ENCODE data around the gene MSH4.
A peak's percentile ranks its signal among the peaks of the same experiment; 100 is the strongest.
"Not testable (repeated sequence)": the region's sequence is repeated elsewhere in the genome, so short reads cannot be mapped to it uniquely, and the experiment has no call there.

MSH4 gene

GRCh38 chr1:75796376-75797272 lies at the start of gene MSH4:
Gene MSH4 (plus strand): TSS chr1:75796882. CDS start chr1:75796986, 104 bp downstream.
- no peak for DNase-seq (ENCODE audit: low read depth)

GRCh38 chr1:75757210-75757609 lies 39.5 kb upstream of the MSH4 start:
- DNase-seq (ENCODE audit: low read depth) = not testable (repeated sequence)

DNA sequence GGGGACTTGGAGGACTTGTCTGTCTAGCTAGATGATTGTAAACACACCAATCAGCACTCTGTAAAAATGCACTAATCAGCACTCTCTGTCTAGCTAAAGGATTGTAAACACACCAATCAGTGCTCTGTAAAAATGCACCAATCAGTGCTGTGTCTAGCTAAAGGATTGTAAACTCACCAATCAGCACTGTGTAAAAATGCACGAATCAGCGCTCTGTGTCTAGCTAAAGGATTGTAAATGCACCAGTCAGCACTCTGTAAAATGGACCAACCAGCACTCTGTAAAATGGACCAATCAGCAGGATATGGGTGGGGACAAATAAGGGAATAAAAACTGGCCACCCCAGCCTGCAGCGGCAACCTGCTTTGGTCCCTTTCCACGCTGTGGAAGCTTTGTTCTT lies 38.1 kb upstream of the MSH4 start:
- DNase-seq (ENCODE audit: low read depth) = not testable (repeated sequence)

DNA sequence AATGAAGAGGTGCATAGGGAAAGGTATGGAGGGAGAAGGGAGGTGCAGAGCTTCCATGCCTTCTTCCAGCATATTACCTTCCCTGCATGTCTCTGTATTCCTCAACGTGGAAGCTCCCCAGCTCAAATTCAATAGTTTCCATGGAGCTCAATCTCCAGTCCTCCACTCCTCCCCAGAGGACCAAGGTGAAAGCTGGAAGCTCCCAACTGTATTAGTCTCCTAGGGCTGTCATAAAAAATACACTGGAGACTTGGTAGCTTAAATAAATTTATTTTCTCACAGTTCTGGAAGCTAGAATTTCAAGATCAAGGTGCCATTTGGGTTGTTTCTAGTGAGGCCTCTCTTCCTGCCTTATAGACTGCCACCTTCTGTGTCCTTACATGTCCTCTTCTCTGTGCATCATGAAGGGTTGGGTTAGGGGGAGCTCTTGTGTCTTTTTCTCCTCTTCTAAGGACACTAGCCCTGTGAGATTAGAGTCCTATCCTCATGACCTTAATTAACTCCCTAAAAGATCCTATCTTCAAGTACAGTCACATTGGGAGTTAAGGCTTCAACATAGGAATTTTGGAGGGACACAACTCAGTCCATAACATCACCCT lies 32.5 kb upstream of the MSH4 start:
- DNase-seq (ENCODE audit: low read depth) = no peak

DNA sequence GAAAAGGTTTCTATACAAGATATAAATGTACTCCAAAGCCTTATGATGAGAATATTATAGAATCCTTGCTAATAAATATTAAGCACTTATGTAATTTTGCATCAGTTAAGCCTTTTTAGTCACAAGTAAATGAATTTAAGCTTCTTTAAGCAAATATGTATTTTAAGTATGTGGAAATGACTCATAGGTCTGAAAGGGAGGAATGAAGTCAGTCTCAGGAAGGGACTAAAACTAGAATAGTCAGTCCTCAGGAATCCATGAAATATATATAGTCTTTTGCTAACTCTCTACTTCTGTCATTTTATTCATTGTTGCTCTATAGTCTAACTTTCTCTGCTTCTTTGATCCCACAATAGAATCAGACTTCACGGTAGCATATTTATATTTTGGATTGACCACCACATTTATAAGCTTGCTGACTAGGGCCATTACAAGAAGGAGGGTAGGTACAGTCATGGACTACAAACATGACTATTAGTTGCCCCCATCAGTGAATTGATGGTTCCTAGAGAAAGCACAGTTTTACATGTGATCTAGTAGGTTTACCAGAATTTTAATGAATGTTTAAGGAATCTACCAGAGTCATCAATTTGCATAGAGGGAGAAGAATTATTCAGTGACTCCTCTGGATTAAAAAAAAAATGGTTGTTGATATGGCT lies 30.9 kb upstream of the MSH4 start:
- DNase-seq (ENCODE audit: low read depth) = no peak

DNA sequence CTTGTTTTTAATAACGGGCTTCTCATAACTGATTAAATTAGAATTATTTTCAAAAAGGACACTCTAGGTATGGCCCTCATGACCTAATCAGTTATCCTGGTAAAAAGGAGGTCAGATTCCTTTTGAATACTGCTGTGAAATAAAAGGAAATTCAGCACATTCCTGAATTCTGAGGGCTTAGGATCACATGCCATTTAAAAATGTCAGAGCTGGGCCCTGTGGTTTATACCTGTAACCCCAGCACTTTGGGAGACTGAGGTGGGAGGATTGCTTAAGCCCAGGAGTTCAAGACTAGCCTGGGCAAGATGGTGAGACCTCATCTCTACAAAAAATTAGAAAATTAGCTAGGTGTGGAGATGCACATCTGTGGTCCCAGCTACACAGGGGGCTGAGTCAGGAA lies 28.7 kb upstream of the MSH4 start:
- DNase-seq (ENCODE audit: low read depth) = no peak

DNA sequence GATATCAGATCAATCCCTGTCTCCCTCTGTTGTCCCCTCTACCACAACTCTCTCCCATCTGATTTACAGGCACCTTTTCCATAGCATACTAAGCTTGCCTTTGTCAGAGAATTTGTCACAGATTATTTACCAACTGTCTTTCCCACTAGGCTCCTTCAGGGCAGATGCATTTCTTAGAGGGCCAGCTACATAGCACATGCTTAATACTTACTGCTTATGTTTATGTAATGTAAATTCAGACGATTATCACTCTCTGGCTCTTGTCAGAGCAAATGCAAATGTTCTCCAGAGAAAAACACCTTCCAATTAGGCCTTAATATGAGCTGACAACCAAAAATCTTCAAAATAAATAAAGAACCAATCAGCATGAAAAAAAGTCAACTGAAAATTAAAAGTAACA lies 25.9 kb upstream of the MSH4 start:
- no peak for DNase-seq (ENCODE audit: low read depth)

DNA sequence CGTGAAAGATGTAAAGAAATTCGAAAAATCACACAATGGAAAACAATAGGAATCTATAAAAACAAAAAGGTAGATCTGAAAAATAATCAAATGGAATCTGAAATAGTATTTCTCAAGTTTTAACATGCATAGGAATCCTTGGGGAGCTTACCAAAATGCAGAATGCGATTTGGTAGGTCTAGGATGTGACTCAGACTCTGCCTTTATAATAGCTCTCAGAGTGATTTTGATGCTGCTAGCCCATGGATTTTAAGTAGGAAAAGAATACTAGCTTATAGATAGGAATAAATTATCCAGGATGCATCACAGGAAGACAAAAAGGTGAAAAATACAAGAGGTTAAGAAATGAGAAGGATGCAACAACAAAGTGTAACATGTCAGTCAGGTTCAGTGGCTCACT lies 24.7 kb upstream of the MSH4 start:
- DNase-seq (ENCODE audit: low read depth) = no peak

DNA sequence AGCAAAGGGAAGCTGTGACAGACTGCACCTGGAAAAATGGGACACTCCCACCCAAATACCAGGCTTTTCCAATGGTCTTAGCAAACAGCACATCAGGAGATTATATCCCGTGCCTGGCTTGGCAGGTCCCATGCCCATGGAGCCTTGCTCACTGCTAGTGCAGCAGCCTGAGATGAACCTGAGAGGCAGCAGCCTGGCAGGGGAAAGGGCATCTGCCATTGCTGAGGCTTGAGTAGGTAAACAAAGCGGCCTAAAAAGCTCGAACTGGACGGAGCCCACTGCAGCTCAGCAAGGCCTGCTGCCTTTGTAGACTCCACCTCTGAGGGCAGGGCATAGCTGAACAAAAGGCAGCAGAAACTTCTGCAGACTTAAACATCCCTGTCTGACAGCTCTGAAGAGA lies 18.9 kb upstream of the MSH4 start:
- DNase-seq (ENCODE audit: low read depth) = not testable (repeated sequence)

DNA sequence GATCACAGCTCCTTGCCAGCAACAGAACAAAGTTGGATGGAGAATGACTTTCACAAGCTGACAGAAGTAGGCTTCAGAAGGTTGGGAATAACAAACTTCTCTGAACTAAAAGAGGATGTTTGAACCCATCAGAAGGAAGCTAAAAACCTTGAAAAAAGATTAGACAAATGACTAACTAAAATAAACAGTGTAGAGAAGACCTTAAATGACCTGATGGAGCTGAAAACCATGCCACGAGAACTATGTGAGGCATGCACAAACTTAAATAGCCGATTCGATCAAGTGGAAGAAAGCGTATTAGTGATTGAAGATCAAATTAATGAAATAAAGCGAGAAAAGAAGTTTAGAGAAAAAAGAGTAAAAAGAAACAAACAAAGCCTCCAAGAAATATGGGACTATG lies 18.0 kb upstream of the MSH4 start:
- DNase-seq (ENCODE audit: low read depth) = not testable (repeated sequence)

GRCh38 chr1:75780183-75780582 lies 16.5 kb upstream of the MSH4 start:
- not testable (repeated sequence) for DNase-seq (ENCODE audit: low read depth)

GRCh38 chr1:75783920-75784319 lies 12.8 kb upstream of the MSH4 start:
- DNase-seq (ENCODE audit: low read depth) = not testable (repeated sequence)

DNA sequence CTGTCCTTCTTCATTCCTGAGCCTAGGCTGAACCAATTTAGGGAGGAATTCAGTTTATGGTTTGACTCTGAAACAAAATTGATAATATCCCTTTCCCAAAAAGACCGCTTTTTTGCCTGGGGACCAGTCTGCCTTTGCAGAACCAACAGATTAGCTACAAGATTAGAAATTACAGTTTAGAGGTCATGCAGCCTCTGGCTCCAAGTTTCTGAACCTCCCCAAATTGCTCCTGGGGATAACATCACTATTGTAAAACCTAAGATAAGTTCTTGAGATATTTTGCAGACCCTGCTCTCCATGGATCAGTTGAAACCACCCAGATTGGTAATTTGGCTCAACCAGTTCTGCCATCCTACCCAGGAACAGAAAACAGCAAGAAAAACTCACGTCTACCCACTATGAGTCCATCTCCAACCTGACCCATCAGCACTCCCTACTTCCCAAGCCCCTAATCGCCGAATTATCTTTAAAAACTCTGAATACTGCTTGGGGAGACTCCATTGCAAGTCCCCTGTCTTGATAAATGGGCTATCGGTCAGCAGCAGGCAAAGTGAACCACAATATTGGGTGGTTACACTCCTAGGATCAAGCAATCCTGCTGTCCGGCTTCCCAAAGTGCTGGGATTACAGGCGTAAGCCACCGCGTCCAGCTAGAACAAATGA lies 11.2 kb upstream of the MSH4 start:
- no peak for DNase-seq (ENCODE audit: low read depth)

- DNase-seq (ENCODE audit: low read depth) = peak; percentile 88
Measured at GRCh38 chr1:75785983-75786853, 10.5 kb upstream of the MSH4 start, which contains the start of gene RABGGTB. Gene RABGGTB (plus strand): TSS chr1:75786256. CDS start chr1:75786272, 16 bp downstream.

- no peak for DNase-seq (ENCODE audit: low read depth)
Measured at GRCh38 chr1:75786901-75787493, 9.7 kb upstream of the MSH4 start.

- no peak for DNase-seq (ENCODE audit: low read depth)
Measured at GRCh38 chr1:75787524-75787923, 9.2 kb upstream of the MSH4 start.

GRCh38 chr1:75789988-75790387 lies 6.7 kb upstream of the MSH4 start:
- no peak for DNase-seq (ENCODE audit: low read depth)

DNA sequence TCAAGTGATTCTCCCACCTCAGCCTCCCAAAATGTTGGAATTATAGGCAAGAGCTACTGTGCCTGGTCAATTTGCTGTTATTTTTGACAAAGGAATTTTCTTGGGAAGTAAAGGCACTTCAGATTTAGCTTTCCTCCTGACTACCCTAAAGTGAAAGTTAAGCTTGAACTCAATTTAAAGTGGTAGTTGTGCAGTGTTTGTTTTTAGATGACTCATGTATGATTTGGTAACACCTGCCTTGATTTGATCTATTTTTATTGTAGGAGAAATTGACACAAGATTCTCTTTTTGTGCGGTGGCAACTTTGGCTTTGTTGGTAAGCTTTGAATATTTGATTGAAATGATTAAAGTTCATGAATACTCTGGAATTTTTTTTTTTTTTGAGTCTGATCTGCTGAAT lies 5.7 kb upstream of the MSH4 start:
- no peak for DNase-seq (ENCODE audit: low read depth)

- DNase-seq (ENCODE audit: low read depth) = no peak
Measured at GRCh38 chr1:75792091-75792490, 4.6 kb upstream of the MSH4 start.

GRCh38 chr1:75794382-75794781 lies 2.3 kb upstream of the MSH4 start:
- no peak for DNase-seq (ENCODE audit: low read depth)

DNA sequence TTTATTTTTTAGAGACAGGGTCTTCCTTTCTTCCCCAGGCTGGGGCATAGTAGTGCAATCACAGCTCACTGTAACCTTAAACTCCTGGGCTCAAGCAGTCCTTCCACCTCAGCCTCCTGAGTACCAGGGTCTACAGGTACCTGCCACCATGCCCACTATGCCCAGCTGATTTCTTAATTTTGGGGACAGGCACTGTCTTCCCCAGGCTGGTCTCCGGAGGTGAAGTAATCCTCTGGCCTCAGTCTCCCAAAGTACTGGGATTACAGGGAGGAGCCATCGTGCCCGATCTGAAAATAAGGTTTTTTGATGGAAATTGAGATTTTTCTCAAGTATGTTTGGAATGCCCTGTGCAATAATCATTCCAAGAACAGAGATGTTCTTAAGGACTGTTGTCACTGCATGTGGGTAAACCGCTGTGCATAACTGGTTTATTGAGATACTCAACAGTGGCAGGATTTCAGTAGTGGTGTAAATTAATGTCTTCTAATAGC lies 934 bp upstream of the MSH4 start:
- no peak for DNase-seq (ENCODE audit: low read depth)

Data from stimulated activated CD8-positive, alpha-beta memory T cell treated with anti-CD3 and anti-CD28 coated beads, Interleukin-12 subunit alpha, Interleukin-12 subunit beta, amount 100 ng/mL, for 4 hours (primary cell).